ENCODE measurements around the gene ZNF560. TPM values are rescaled to one million over a fixed set of nuclear protein-coding genes. Genes with fewer than 3 reads are reported as not detected.

The ZNF560 gene
- total and polyA plus RNA-seq, 10 of the 15 experiments (the other 5 are each of a cell fraction or from before 2014, with no cell fraction given) = 0.03 to 0.16 (median 0.10) TPM; not detected in 4

Other genes starting within 250 kb of the ZNF560 start
Only the 7 nearest of the 9 such genes appear.
- gene ZNF559, start 174.4 kb downstream of the ZNF560 start, total RNA-seq (2014; rRNA removed) = 4.4 and 8.1 TPM in 2 replicates
- gene ZNF559, start 174.4 kb downstream of the ZNF560 start, total RNA-seq (2014; rRNA removed; fragmentation: Illumina TruSeq; extraction: Trizol) = 10.4 and 12.4 TPM in 2 replicates
- 7.6 and 9.2 TPM in 2 replicates for gene ZNF559, start 174.4 kb downstream of the ZNF560 start, total RNA-seq (2021)
- 13.8 and 23.6 TPM in 2 replicates for gene ZNF559, start 174.4 kb downstream of the ZNF560 start, polyA plus RNA-seq (2011; rRNA removed)
- 8.2 and 12.0 TPM in 2 replicates for gene ZNF559, start 174.4 kb downstream of the ZNF560 start, polyA plus RNA-seq (2014; fragmentation: Illumina TruSeq; extraction: Trizol)
- gene ZNF559, start 174.4 kb downstream of the ZNF560 start, polyA plus RNA-seq (2014; fragmentation: Nextera tagmentation; extraction: Ambion mirVana) = 10 to 100 TPM in 1 of 2 experiments, 1 to 10 TPM in 1; 6.1 to 10.2 TPM
- gene ZNF559, start 174.4 kb downstream of the ZNF560 start, polyA plus RNA-seq (2014; rRNA removed) = 6.2 and 8.2 TPM in 2 replicates
- 10 to 100 TPM in 1 of 2 experiments, 1 to 10 TPM in 1; 9.4 to 12.2 TPM for gene ZNF559, start 174.4 kb downstream of the ZNF560 start, polyA plus RNA-seq (2016; fragmentation: Nextera tagmentation; extraction: Ambion mirVana)
- gene ZNF177, start 135.6 kb downstream of the ZNF560 start, total RNA-seq (2014; rRNA removed) = 0.17 and 0.33 TPM in 2 replicates
- 0.37 TPM in 1 of 2 replicates, not detected in the other for gene ZNF177, start 135.6 kb downstream of the ZNF560 start, total RNA-seq (2014; rRNA removed; fragmentation: Illumina TruSeq; extraction: Trizol)
- gene ZNF177, start 135.6 kb downstream of the ZNF560 start, total RNA-seq (2021) = 0.21 and 0.23 TPM in 2 replicates
- 0.98 and 1.1 TPM in 2 replicates for gene ZNF177, start 135.6 kb downstream of the ZNF560 start, polyA plus RNA-seq (2011; rRNA removed)
- gene ZNF177, start 135.6 kb downstream of the ZNF560 start, polyA plus RNA-seq (2014; fragmentation: Illumina TruSeq; extraction: Trizol) = 0.33 and 0.51 TPM in 2 replicates
- gene ZNF177, start 135.6 kb downstream of the ZNF560 start, polyA plus RNA-seq (2014; fragmentation: Nextera tagmentation; extraction: Ambion mirVana) = under 1 TPM; 0.05 to 0.24 TPM
- 0.31 and 1.2 TPM in 2 replicates for gene ZNF177, start 135.6 kb downstream of the ZNF560 start, polyA plus RNA-seq (2014; rRNA removed)
- under 1 TPM; 0.54 to 0.69 TPM for gene ZNF177, start 135.6 kb downstream of the ZNF560 start, polyA plus RNA-seq (2016; fragmentation: Nextera tagmentation; extraction: Ambion mirVana)
- gene ZNF266, start 63.0 kb downstream of the ZNF560 start, total RNA-seq (2014; rRNA removed) = 25.0 and 30.5 TPM in 2 replicates
- gene ZNF266, start 63.0 kb downstream of the ZNF560 start, total RNA-seq (2014; rRNA removed; fragmentation: Illumina TruSeq; extraction: Trizol) = 25.0 and 27.3 TPM in 2 replicates
- 29.9 and 30.9 TPM in 2 replicates for gene ZNF266, start 63.0 kb downstream of the ZNF560 start, total RNA-seq (2021)
- gene ZNF266, start 63.0 kb downstream of the ZNF560 start, polyA plus RNA-seq (2011; rRNA removed) = 67.7 and 89.1 TPM in 2 replicates
- gene ZNF266, start 63.0 kb downstream of the ZNF560 start, polyA plus RNA-seq (2014; fragmentation: Illumina TruSeq; extraction: Trizol) = 34.4 and 48.2 TPM in 2 replicates
- gene ZNF266, start 63.0 kb downstream of the ZNF560 start, polyA plus RNA-seq (2014; fragmentation: Nextera tagmentation; extraction: Ambion mirVana) = 10 to 100 TPM in 1 of 2 experiments, 1 to 10 TPM in 1; 7.7 to 11.8 TPM
- gene ZNF266, start 63.0 kb downstream of the ZNF560 start, polyA plus RNA-seq (2014; rRNA removed) = 32.8 and 40.2 TPM in 2 replicates
- 10 to 100 TPM; 15.2 to 15.8 TPM for gene ZNF266, start 63.0 kb downstream of the ZNF560 start, polyA plus RNA-seq (2016; fragmentation: Nextera tagmentation; extraction: Ambion mirVana)
- 7.1 and 8.6 TPM in 2 replicates for gene ZNF426, start 40.0 kb upstream of the ZNF560 start, total RNA-seq (2014; rRNA removed)
- 10.0 and 10.5 TPM in 2 replicates for gene ZNF426, start 40.0 kb upstream of the ZNF560 start, total RNA-seq (2014; rRNA removed; fragmentation: Illumina TruSeq; extraction: Trizol)
- 10.1 and 11.3 TPM in 2 replicates for gene ZNF426, start 40.0 kb upstream of the ZNF560 start, total RNA-seq (2021)
- gene ZNF426, start 40.0 kb upstream of the ZNF560 start, polyA plus RNA-seq (2011; rRNA removed) = 3.0 and 4.0 TPM in 2 replicates
- 6.3 and 6.5 TPM in 2 replicates for gene ZNF426, start 40.0 kb upstream of the ZNF560 start, polyA plus RNA-seq (2014; fragmentation: Illumina TruSeq; extraction: Trizol)
- gene ZNF426, start 40.0 kb upstream of the ZNF560 start, polyA plus RNA-seq (2014; fragmentation: Nextera tagmentation; extraction: Ambion mirVana) = 1 to 10 TPM; 3.5 TPM
- gene ZNF426, start 40.0 kb upstream of the ZNF560 start, polyA plus RNA-seq (2014; rRNA removed) = 3.0 and 3.8 TPM in 2 replicates
- gene ZNF426, start 40.0 kb upstream of the ZNF560 start, polyA plus RNA-seq (2016; fragmentation: Nextera tagmentation; extraction: Ambion mirVana) = 1 to 10 TPM; 8.3 to 9.2 TPM
- gene ZNF121, start 85.9 kb upstream of the ZNF560 start, total RNA-seq (2014; rRNA removed) = 55.0 and 69.4 TPM in 2 replicates
- gene ZNF121, start 85.9 kb upstream of the ZNF560 start, total RNA-seq (2014; rRNA removed; fragmentation: Illumina TruSeq; extraction: Trizol) = 75.0 and 75.5 TPM in 2 replicates
- 44.9 and 47.1 TPM in 2 replicates for gene ZNF121, start 85.9 kb upstream of the ZNF560 start, total RNA-seq (2021)
- gene ZNF121, start 85.9 kb upstream of the ZNF560 start, polyA plus RNA-seq (2011; rRNA removed) = 20.0 and 28.0 TPM in 2 replicates
- 18.0 and 24.6 TPM in 2 replicates for gene ZNF121, start 85.9 kb upstream of the ZNF560 start, polyA plus RNA-seq (2014; fragmentation: Illumina TruSeq; extraction: Trizol)
- 10 to 100 TPM in 1 of 2 experiments, 1 to 10 TPM in 1; 4.8 to 14.6 TPM for gene ZNF121, start 85.9 kb upstream of the ZNF560 start, polyA plus RNA-seq (2014; fragmentation: Nextera tagmentation; extraction: Ambion mirVana)
- gene ZNF121, start 85.9 kb upstream of the ZNF560 start, polyA plus RNA-seq (2014; rRNA removed) = 12.8 and 13.5 TPM in 2 replicates
- 10 to 100 TPM; 14.3 to 17.4 TPM for gene ZNF121, start 85.9 kb upstream of the ZNF560 start, polyA plus RNA-seq (2016; fragmentation: Nextera tagmentation; extraction: Ambion mirVana)
- 15.3 and 23.7 TPM in 2 replicates for gene ZNF561, start 122.6 kb upstream of the ZNF560 start, total RNA-seq (2014; rRNA removed)
- 23.7 and 24.0 TPM in 2 replicates for gene ZNF561, start 122.6 kb upstream of the ZNF560 start, total RNA-seq (2014; rRNA removed; fragmentation: Illumina TruSeq; extraction: Trizol)
- gene ZNF561, start 122.6 kb upstream of the ZNF560 start, total RNA-seq (2021) = 17.7 and 21.2 TPM in 2 replicates
- gene ZNF561, start 122.6 kb upstream of the ZNF560 start, polyA plus RNA-seq (2011; rRNA removed) = 38.2 and 44.2 TPM in 2 replicates
- gene ZNF561, start 122.6 kb upstream of the ZNF560 start, polyA plus RNA-seq (2014; fragmentation: Illumina TruSeq; extraction: Trizol) = 25.5 and 28.0 TPM in 2 replicates
- 10 to 100 TPM; 12.8 to 18.8 TPM for gene ZNF561, start 122.6 kb upstream of the ZNF560 start, polyA plus RNA-seq (2014; fragmentation: Nextera tagmentation; extraction: Ambion mirVana)
- 17.0 and 19.4 TPM in 2 replicates for gene ZNF561, start 122.6 kb upstream of the ZNF560 start, polyA plus RNA-seq (2014; rRNA removed)
- 10 to 100 TPM; 18.3 to 23.2 TPM for gene ZNF561, start 122.6 kb upstream of the ZNF560 start, polyA plus RNA-seq (2016; fragmentation: Nextera tagmentation; extraction: Ambion mirVana)
- gene ZNF562, start 176.5 kb upstream of the ZNF560 start, total RNA-seq (2014; rRNA removed) = 13.8 and 14.1 TPM in 2 replicates
- 21.1 and 23.2 TPM in 2 replicates for gene ZNF562, start 176.5 kb upstream of the ZNF560 start, total RNA-seq (2014; rRNA removed; fragmentation: Illumina TruSeq; extraction: Trizol)
- gene ZNF562, start 176.5 kb upstream of the ZNF560 start, total RNA-seq (2021) = 14.8 and 16.3 TPM in 2 replicates
- gene ZNF562, start 176.5 kb upstream of the ZNF560 start, polyA plus RNA-seq (2011; rRNA removed) = 12.2 and 13.9 TPM in 2 replicates
- 9.2 and 14.2 TPM in 2 replicates for gene ZNF562, start 176.5 kb upstream of the ZNF560 start, polyA plus RNA-seq (2014; fragmentation: Illumina TruSeq; extraction: Trizol)
- 1 to 10 TPM; 5.2 to 7.5 TPM for gene ZNF562, start 176.5 kb upstream of the ZNF560 start, polyA plus RNA-seq (2014; fragmentation: Nextera tagmentation; extraction: Ambion mirVana)
- gene ZNF562, start 176.5 kb upstream of the ZNF560 start, polyA plus RNA-seq (2014; rRNA removed) = 6.9 and 7.6 TPM in 2 replicates
- 10 to 100 TPM in 1 of 2 experiments, 1 to 10 TPM in 1; 9.0 to 12.2 TPM for gene ZNF562, start 176.5 kb upstream of the ZNF560 start, polyA plus RNA-seq (2016; fragmentation: Nextera tagmentation; extraction: Ambion mirVana)

All from GM12878 (cell line).